SW 1271 (cell line): ENCODE results near the gene STPG4.

Experiments used
- DNase-seq, 2 experiments: peaks; one replicate each; lab custom pipeline; 2025; lab: John Stamatoyannopoulos, UW

The STPG4 gene

DNA sequence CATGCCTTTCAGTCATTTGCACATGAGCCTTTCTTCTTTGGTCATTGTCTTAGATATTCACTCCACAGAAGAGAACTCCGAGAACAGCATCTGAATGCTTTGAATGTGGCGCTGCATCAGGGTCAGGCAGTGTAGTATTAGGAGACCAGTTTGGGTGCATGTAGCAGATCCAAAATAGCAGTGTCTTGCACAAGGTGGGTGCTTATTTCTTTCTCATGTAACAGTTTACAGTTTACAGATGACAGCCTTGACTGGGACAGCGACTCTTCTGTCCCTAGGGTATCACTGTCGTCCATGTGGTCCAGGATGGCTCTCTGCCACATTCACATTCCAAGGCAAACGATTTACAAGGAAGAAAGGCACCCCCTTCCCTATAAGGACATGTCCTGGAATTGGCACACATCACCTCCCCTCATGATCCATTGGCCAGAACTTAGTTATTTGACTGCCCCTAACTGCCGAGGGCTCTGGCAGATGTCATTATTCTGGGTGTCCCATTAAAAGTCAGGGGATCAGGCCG, 101.0 kb downstream of the STPG4 start:
- DNase-seq, result no peak

DNA sequence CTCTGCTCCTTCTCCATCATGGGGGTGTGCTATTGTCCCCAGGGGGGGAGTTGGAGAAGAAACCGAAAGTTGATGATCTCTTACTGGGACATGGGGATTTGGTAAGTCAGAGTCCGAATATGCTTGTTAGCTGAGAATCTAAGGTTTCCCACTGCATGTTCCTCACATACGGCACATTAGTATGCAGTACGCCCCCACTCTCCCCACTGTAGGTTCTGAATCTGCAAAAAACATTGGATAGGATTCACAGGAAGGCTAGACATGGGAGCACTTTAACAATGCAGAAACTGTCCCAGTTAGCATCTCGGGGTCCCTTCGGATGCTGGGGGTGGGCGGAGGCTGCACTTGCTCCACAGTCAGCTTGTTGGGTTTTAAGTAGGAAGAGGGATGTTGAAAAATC, 102.3 kb downstream of the STPG4 start:
- no peak for DNase-seq

DNA sequence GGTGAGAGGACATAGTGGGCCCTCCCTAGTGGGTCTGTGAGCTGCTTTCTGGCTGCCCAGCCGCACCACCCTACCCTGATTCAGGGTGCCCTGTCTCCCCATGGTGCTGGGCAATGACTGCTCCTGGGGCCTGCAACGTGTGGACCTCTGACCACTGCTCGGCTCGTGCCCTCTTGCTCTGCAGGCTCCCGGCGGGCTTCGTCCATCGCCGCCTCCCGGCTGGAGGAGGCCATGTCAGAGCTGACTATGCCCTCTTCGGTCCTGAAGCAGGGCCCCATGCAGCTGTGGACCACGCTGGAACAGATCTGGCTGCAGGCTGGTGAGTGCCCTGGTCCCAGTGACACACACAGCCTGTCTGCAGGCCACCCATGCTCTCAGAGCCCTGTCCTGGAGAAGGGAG, 103.5 kb downstream of the STPG4 start:
- DNase-seq, result no peak

DNA sequence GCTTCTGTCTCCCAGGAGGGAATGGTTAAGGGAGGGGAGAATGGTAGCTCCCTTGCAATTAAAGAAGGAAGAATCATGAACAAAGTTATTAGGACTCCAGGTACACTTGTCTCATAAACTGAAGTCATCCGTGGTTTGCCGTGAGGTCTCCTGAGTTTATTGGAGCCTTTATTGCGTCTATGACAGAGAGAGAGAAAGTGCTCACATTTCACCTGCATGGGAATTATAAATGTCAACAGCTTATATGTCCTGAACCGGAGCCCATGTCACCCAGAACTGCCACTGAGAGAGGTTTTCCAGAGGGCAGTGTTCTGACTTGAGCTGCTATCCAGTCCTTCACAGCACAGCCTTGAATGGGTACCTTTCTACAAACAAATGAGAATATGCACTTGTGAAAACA, 104.3 kb downstream of the STPG4 start:
- no peak for DNase-seq

DNA sequence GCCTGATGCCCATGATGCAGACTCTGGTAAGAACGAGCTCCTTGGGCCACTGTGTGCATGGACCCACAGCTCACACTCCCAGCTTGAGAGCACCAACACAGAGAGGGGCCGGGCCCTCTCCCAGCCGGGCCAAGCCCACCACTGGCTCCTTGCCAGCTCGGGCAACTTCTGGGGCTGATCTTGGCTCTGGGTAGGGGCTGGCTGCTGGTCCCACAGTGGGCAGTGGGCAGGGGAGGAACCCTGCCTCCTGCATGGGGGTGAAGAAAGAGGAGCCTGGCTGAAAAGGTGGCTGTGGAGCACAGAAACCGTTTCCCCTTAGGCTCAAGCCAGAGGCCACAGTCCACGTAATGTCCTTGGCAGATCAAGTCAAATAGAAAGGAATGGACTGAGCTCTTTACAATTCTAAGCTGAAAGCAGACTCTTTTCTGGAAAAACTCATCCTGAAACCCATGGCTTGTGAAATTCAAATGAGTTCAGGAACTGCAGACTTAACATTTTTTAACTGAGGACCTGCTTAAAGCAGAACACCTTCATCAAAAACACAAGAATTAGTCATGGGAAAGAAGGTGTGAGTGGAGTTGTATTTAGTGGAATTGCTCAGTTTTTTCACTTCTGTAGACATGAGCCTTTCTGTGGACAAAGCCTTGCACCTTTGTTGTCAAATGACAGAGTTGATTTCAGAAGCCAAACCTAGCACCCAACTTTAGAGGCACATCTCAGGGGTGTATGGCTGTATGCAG, 104.9 kb downstream of the STPG4 start:
- no peak for DNase-seq

DNA sequence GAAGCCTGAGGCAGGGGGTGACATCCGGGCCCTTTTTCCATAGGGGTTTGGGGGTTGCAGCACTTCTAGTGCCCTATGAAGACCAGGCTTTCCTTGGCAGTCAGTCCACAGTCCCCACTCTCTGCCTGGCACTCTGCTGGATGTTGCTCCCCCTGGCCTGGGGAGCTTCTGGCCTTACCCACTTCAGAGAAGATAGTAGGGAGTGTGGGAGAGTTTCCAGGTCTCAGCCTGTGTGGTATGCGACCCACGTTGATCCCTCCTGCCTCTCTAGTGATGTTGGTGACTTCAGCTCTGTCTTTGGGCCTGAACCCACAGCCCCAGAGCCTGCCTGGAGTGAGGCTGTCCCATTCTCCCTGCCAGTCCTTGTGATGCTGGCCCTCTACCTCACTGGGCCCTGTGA, 105.6 kb downstream of the STPG4 start:
- no peak for DNase-seq

DNA sequence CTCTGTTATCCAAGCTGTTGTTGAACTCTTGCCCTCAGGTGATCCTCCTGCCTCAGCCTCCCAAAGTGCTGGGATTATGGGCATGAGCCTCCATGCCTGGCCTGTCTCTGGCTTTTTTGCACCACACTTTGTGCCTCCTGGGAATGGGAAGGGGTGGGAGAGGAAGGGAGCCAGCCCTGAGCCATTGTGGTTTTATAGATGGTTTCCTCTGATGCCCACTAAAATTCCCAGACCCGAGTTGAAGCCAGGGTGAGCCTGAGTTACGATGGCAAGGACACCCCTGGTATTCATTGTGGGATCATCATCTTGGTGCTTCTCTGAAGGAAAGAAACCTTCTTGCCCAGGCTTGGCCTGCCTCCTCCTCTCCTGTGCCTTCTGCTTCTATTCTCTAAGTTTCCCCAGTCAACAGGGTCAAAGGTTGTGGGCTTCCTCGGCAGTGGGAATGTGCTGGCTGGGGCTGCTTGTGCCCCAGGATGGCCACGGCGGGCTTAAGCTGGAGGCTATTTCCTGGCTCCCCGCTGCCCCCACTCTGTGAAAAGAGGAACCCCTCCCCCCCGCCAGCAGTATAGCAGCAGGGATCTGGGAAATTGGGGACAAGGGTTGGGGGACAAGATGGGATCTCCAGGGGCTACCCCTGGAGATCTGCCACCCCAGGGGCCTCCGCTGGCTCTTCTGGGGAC, 106.2 kb downstream of the STPG4 start:
- no peak for DNase-seq

DNA sequence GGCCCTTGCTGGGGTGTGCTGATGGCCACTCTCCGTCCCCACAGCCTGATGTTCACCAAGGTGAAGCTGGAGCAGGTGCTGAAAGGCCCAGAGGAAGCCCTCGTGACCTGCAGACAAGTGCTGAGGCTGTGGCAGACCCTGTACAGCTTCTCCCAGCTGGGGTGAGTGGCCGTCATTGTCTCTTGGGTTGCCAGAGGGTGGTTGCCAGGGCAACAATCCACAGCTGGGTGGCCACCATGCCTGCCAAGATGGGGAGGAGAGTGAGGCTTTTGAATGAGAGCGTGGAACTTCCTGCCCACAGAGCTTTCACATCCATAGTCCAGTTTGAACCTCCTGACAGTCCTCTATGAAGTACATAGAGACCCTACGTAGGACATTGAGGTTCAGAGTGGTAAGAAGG, 108.8 kb downstream of the STPG4 start:
- DNase-seq, result no peak

DNA sequence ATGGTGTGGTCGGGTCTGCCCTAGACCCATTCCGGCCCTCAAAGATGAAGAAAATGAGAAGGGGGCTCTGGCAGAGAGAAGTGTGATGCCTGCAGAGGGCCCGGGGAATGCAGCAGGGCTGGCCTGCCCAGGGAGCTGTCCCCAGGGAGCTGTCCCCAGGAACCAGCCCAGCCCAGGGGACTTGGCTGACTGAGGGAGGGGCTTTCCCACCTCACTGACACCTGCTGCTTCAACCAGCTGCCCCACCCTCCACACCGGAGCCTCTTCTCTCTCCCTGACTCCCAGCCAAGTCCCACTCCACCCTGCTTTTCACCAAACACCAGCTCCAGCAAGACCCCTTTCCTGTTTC, 111.2 kb downstream of the STPG4 start:
- DNase-seq, result no peak

DNA sequence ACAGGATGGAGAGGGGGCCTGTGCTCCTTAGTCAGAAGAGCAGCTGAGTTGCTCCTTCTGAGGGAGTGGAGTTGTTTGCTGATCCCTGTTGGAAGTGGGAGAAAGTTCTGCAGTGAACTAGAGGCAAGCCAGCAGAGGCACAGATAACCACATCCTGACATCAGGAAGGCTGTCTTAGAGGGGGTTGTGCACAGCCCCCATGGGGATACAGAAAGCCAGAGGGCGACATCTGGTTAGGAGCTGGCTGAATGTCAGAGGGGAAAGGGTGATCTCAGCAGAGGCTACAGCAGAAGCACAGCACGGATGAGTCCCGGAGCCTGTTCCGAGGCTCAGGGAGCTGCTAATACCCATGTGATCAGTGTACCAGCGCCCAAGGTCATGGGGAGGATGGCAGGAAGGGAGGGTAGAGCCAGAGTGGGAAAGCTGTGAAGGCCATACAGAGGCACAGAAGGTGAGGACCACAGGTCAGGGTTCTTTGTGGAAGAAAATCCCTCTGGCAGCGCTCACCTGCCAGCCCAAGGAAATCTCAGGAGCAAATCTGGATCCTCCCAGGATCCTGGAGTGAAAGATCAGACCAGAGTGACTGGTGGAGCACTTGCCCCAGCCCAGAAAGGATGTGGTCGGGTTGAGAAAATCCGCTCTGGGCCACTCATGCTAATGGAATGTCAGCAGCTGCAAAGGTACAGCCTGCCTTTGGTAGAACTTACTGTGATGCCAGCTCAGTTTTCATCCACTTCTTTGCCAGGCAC, 111.8 kb downstream of the STPG4 start:
- DNase-seq, result peak; percentile 94 to 97

DNA sequence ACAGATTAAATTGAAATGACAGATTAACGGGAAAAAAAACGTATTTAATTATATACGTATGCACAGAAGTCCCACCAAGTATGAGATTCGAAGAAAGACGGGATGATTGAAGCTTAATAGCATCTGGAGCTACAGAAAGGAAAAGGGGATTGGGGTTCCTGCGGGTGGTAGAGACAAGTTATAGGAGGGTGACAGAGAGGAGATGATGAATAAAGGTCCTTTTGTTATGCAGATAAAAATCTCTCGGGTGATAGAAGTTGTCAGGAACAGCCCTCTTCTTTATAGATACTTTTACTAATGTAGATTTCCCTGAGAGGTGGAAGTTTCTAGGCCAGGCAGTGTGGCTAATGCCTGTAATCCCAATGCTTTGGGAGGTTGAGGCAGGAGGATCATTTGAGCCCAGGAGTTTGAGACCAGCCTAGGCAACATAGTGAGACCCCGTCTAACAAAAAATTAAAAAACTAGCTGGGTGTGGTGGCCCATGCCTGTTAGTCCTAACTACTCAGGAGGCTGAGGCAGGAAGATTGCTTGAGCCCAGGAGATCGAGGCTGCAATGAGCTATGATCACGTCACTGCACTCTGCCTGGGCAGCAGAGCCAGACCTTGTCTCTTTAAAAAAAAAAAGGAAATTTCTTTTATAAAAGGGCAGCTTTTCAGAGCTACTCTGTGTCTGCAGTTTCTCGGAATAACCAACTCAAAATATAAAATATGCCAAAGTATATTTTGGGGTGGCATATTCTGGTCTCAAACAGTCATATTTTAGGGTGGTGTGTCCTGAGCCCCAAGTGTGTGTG, 113.0 kb downstream of the STPG4 start:
- DNase-seq, result no peak

DNA sequence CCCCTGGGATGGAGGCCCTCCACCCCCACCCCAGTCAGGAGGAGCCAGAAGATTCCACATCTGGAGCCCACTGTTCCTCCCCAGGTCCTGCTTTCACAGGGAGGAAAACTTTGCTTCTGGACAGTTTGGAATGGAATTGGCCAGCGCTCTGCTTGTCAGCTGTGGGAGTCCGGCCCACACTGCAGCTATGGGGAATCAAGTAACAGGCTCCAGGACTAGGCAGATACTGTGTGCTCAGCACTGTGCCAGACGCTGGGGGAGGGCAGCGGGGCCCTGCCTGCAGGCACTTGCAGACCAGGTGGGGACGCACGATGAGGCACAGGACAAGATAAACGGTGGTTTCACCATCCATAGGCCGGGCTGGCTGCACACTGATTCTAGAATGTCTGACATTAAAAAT, 114.0 kb downstream of the STPG4 start:
- DNase-seq, result no peak

DNA sequence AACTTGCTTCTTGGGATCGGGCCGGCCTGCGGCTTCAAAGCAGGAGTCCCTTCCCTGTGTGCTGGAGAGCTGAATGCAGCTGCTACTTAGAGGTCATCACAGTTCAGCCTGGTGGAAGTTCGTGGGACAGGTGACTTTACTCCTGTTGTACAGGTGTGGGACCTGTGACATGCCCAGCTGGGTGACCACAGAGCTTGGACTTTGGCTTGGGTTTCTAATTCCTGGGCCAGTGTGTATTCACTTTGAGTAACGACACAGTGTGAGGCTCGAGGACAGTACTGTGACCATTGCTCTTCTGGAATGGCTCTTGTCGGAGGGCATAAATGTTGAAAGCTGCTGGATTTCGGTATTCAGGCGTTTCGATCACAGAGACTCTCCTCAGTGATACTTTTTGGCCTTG, 114.5 kb downstream of the STPG4 start:
- DNase-seq, result no peak

DNA sequence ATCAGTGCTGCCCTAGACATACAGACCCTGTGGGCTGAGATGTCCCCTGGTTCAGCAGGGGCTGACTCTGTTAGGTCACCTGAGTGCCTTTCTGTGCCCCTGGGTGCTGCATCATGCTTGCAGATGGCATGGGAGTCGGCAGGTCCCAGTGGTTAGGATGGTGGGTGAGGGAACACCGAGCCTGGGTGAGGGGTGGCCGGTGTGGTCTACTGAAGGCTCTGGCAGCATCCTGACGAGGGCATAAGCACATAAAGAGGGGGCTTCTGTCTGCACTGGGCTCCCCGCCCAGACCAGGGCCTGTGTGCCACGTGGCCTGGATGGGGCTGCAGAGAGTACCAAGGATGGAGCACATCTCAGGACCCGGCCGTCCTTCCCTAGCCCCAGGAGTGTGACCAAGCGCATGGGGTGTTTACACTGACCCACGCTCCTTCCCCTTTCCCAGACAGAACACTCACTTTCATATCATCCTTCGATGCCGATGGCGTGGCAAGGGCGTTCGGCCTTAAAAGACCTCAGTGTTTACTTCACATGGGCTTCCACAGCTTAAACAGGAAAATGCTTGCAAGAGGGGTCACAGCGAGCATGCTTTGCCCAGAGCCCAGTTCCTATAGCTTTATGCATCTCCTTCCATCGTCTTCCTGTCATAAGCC, 115.1 kb downstream of the STPG4 start:
- no peak for DNase-seq

DNA sequence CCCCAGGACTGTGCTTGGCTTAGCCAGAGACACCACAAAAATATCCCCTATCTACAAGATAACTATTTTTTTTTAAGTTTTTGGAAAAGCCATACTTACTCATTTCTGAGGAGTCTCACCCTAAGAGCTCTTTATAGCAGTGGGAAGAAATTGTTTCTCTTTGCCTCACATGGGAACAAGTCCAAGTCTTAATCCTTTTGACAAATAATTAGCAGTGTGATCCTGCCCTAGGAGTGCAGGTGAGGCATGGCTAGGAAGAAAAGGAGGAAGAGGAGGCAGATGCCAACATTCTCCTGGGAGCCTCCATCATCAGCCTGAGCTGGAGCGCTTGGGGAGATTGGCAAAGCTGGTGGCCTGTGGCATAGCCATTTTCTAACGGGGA, 115.6 kb downstream of the STPG4 start:
- DNase-seq, result no peak

DNA sequence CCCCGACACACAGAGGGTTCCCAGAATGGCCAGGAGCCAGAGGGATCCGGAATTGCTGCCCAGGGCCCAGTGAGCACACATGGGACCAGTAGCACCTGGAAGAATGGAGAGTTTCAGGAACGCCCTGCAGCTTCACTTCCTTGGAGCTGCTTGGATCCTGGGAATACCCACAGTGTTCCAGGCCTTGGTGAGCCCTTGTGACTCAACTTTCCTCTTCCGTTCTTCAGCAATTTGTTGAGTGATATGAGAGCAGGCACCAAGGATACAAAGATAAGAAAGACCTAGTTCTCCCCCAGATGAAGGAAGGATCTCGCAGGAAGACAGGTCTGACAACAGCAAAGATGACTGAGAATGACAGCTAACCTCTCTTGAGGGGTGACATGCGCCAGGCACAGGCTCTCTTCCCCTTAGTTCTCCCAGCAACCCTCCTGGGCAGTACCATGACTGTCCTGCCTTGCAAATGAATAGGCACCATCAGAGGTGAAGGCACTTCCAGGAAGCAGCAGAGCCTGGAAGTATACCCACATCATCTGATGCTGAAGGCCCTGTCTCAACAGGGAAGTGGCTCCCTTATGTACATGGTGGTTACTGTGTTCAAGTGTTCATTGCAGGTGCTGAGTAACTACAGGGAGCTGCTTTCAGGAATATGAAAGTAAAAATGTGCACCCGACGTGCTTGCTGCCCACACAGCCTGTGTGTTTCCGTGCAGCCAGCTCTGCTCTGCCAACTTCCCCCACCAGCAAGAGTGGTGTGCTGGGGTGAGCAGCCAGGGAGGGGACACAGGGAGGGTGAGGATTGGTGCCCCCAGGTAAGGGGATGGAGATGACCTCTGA, 116.2 kb downstream of the STPG4 start:
- DNase-seq, result no peak

DNA sequence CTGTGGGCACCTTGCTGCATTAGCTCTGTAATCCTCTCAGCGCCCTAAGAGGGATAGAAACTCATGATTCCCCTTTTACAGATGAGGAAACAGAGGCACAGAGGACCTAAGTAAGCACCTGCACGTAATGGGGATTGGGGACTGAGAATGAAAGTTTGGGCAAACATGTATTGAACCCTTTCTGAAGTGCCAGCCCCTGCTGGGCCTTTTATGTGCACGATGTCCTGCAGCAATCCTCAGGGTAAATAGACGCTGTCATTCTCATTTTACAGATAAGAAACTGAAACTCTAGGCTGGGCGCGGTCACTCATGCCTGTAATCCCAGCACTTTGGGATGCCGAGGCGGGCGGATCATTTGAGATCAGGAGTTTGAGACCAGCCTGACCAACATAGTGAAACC, 117.4 kb downstream of the STPG4 start:
- DNase-seq, result no peak
